Peyer's patch (tissue), 4 donors: ENCODE data around the gene XBP1.

ENCODE experiments used
- CTCF ChIP-seq, 6 experiments: fragments of 450-650 bp in 4 of 6; fragments of 200-600 bp in 2 of 6; sonication (generic) in 1 of 6; IDR thresholded peaks; one replicate each; pipeline ENCODE4 v1.5.1; 2017 to 2019; ENCODE audit warnings: antibody characterized with exemption in 6 of 6, mild to moderate bottlenecking in 3 of 6, moderate library complexity in 1 of 6
- POLR2A ChIP-seq, 2 donors: fragments of 450-650 bp; IDR thresholded peaks; one replicate each; pipeline ENCODE4 v1.5.1; 2017; ENCODE audit warnings: antibody characterized with exemption in 2 of 2, mild to moderate bottlenecking in 2 of 2, moderate library complexity in 2 of 2

- TF ChIP-seq CTCF (IDR thresholded peaks at IDR 0.05) (no peak), POLR2A (IDR thresholded peaks at IDR 0.05) (no peak)
Observed at GRCh38 chr22:28783786-28784671, 16.3 kb downstream of the XBP1 start.
